HG03432 (cell line): ENCODE data around the gene GPATCH3.
"Not testable (repeated sequence)": the region's sequence is repeated elsewhere in the genome, so short reads cannot be mapped to it uniquely, and the experiment has no call there.

Experiments used
- ATAC-seq: cut with Tn5 transposase; IDR thresholded peaks from one replicate; pipeline ENCODE4 v1.9.1; 2021; ENCODE audit warnings: mild to moderate bottlenecking, moderate library complexity; ENCODE audit not compliant: unreplicated experiment

GPATCH3 gene

GRCh38 chr1:26847826-26848225 is 52.4 kb downstream of the GPATCH3 start:
- ATAC-seq: not testable (repeated sequence)

- ATAC-seq: no peak
Observed at GRCh38 chr1:26844424-26845196, 55.7 kb downstream of the GPATCH3 start.
